HG03565 (cell line): ENCODE measurements around the gene PLOD2.

Experiments used
- ATAC-seq: cut with Tn5 transposase; IDR thresholded peaks from one replicate; pipeline ENCODE4 v1.9.1; 2021; ENCODE audit warnings: mild to moderate bottlenecking, moderate library complexity; ENCODE audit not compliant: unreplicated experiment

The PLOD2 gene

DNA sequence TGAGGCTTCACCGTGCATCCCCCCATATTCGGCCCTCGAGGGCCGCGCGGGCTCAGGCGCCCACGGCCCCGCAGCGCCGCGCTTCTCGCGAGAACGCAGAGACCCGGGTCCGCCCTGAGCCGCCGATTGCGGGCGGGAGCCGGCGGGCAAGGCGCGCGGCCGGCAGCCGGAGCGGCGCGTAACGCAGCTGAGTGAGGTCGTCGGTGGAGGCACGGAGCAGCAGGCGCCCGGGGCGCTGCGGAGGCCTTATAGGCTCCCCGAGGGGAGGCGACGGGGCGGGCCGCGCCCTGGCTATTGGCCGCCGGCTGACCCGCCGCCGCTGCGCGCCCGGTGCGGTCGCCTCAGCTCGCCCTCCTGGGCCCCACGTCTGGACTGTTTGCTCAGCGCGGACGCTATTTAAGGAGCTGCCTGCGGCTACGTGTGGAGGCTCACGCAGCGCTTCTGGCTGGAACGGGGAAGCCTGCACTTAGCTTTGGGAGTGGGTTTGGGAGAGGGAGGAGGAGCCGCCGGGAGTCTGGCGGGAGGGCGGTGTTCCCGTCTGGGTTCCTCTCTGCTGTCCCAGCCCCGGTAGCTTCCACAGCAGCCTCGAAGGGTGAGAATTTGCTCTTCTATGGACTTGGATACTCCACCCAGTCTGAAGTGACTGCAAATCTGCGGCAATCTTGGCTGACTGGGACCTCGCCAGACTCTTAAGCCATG, at the start of gene PLOD2:
PLOD2 (minus strand) TSS at position 221 of the 699 bp plus-strand sequence; CDS start at position 26, 195 bp downstream.
- peak; percentile 44 for ATAC-seq

DNA sequence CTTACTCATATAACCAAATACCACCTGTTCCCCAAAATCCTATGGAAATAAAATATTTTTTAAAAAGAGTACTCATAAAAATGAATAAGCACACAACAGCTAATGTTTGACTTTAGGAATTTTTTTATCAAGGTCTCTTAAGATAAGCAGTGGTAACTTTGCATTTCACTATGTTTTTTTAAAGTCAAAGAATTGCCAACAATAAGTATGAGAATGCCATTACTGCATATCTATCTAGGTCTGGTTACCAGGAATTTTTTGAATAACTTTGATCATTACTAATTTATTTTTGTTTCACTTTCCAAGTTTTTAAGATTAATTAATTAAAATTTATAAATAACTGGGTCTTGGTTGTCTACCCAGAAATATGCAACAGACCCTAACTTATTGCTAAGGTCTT, 48.4 kb upstream of the PLOD2 start:
- no peak for ATAC-seq

DNA sequence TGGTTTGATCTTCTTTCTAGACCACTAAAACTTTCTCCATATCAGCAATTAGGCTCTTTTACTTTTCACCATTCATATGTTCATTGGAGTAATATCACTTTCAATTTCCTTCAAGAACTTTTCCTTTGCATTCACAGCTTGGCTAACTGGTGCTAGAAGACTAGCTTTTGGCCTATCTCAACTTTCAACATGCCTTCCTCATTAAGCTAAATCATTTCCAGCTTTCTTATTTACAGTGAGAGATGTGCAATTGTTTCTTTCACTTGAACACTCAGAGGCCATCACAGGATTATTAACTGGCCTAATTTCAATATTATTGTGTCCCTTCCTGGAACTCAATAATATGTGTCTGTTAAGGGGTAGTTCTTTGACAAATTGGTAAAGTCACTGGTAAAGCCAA, 42.8 kb upstream of the PLOD2 start:
- no peak for ATAC-seq

DNA sequence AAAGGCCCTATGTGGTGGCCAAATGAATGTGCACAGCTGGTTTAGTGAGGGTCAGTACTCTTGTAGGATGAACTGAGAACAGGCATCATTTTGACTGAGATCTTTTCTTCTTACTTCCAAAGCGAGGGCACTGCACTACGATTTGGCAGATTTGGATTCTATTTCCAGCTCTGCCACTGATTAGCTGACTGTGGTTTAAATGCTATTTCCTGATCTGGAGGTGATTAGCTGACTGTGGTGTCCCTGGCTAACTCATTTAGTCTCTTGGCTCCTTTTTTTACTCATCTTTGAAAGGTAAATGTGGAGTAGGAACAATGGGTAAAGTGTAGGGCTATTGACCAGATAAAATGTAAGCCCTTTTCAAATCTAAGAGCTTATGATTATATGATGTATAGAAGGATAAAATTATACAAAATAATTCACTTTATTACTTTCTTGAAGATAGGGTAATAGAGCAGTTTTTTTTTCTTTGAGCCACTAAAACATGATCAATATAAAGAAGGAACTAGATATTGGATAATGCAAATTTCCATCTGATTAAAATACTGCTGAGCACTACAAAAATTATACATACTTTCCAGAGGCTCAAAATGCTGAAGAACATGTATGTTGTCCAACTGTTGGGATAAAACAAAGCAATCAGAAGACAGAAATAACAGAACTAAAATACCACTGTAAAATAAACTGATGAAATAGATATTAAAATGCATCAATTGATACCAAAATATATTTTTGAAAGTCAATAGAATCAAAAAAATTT, 39.7 kb upstream of the PLOD2 start:
- no peak for ATAC-seq

DNA sequence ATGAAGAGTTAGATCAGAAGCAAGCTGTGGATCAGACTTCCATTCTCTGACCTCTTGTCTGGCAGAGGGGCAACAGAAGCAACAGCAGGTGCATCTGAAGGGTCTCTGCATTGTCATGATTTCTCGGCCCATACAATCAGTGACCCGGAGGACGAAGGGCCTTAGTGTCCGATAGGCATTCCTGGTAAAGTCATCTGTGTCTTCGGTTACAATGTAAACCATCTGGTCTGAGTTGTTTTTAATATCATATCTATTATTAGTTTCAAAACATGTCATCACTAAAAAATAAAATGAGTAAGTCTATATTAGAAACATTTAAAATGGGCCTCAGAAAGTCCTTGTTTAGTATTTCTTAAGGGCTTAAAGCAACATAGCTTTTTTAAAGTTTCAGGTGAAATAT, 38.8 kb upstream of the PLOD2 start:
- no peak for ATAC-seq

DNA sequence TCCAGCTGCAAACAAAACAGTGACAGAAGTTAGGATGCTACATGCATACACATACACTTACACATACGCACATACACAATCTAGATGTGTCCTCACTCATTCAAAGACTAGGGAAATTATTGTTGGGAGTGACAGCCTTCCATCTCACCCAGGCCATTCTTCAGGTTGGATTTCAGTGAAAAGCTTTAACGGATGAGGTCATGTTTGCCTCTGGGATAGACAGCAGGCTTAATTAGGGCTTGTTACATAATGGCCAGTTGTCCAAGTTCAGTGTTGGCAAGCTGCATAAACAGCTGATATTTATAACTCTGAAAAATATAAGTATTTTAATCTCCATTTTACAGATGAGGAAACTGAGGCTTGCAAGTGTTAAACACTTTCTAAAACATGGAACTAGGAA, 35.8 kb upstream of the PLOD2 start:
- no peak for ATAC-seq

DNA sequence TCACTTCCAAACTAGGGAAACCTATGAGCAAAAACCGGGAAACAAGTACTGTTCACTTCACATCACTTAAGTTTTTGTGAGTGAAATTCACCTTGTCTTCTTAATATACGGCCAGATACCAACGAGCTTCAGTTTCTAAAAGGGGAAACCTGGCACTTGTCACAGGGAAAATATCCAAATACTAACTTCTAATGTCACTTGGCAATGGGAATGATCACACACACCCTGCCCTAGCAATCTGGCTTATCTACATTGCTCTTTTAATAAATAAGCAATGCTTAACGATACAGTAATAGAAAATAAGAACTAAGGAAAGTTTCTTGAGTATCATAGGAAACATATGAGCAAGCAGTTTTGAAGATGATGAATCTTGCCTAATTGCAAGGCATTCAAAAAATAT, 34.6 kb upstream of the PLOD2 start:
- ATAC-seq = no peak

DNA sequence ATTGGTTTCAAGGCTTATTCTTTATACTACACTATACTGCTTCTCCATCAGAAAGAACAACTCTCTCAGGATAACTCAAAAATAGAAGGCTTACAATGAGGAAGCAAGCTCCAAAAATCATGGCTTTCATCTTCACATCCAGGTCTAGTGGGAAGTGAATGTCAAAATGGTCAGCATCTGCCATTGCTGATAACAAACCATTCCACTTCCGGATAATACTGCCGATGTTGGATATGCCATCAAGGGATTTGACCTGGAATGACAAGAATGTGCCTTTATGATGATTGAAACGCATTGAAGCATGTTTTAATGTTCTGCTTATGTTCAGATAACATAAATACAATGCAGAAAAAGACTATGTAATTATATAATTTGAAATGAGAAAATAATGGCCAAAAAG, 34.0 kb upstream of the PLOD2 start:
- ATAC-seq = no peak

DNA sequence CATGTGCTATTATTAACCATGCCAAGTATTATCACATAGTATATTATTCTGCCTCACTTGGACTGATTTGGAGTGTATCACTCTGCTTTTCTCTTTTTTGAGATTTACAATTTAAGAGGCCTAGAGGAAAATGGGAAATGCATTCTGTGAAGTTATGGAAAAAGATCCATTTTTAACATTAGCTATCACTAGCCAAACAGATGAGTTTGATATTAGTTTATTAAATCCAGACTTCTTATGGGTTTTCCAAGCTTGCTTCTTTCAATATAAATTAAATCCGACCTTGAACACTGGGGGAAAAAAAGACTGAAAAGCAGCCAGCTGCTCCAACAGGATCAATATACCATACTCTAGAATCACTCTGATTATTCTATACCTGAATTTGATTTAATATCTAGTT, 30.1 kb upstream of the PLOD2 start:
- ATAC-seq = no peak

DNA sequence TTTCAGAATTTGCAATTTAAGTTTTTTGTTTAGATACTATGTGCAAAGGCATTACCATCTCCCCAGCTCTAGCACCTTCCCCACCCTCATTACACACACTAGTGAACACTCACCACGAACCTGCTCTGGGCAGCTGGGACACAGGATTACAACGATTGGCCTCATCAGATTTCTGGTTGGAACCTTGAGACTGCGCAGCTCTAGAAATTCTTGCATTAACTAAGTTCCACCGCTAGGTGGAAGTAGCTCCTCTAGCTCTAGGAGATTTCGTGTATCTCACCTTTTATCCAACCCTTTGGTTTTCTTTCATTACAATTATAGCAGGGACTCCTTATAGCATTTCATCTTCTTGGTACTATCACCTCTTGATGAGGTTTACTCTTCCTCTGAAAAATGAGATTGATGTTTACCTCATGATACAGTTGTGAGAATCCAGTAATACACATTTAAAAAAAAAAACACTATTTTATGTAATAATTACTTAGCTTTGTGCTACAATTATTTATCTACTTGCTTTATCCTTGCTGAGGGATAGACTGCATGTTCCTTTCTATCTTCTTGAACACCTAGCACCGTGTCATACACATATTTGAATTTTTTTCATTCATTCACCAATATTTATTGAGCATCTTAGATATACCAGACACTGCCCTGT, 28.7 kb upstream of the PLOD2 start:
- ATAC-seq = peak; percentile 97

DNA sequence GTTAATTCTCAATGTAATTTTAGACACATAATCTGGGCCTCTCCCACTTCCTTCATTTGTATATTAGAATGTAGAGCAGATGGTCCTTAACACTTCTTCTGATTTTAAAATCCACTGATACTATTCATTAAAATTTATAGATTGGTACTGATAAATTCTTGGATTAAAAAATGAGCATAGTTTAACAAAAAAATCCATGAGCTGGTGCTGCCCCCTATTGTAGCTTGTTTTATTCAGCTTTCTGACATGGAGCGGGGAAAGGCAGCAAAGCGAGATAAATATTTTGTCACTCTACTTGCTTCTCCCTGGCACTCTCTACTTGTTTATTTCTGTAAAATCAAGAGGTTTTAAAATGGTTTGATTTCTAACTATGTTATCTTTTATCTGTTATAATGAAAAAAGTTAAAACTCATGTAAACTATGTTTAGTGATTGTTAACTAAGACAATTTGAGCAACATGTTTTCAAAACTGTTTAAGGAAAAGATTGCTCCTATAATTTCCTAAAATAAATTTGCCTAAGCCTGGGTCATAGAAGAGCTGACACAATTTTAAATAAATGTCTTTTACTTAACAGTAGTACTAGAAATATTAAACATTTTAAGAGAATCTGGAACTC, 26.5 kb upstream of the PLOD2 start:
- ATAC-seq = no peak

DNA sequence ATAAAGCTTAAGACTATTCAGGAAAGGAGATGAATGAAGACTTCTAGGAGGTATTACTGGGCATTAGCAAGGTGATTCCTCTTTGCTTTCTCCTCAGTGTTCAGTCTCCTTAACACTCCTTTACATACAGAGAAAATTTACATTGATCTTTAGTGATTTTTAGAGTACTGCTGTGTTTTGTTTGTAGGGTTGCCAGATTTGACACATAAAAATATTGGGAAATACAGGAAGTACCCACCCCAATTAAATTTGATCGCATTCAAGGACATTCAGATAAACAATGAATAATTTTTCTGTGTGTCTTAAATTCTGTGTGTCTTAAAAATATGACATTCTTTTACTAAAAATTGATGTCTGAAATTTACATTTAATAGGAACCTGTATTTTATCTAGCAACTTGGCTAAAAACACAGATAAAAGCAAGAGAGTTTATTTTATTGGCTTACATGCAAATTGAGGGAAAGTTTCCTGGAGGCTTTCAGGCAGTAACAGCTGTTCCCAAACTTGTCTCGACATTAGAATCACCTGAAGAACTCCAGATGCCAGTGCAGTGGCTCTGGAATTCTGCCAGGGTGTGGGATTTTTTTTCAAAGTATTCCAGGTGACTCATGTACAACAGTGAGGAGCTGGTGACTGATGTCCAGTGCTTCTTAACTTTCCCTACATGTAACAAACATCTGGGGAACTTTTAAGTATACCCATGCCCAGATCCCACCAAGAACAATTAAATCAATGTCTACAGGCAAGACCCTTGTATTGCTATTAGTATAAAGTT, 23.4 kb upstream of the PLOD2 start:
- ATAC-seq = no peak

DNA sequence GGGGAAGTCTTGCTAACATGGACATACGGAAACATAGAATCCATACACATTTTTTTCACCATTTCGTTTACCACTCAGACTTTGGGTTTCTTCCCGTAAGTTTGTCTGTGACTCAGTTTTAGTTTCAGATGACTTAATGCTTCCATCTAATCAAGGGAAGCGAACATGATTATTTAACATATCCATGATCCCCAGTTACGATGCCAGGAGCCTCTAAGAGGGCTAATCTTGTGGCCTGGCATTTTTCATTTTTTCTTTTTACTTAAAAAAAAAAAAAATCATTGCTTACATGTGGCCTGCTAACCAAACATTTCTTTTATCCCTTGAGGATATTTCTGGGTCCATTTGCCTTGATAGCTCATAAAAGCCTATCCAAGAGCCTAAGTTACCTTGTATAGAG, 20.2 kb upstream of the PLOD2 start:
- ATAC-seq = no peak

DNA sequence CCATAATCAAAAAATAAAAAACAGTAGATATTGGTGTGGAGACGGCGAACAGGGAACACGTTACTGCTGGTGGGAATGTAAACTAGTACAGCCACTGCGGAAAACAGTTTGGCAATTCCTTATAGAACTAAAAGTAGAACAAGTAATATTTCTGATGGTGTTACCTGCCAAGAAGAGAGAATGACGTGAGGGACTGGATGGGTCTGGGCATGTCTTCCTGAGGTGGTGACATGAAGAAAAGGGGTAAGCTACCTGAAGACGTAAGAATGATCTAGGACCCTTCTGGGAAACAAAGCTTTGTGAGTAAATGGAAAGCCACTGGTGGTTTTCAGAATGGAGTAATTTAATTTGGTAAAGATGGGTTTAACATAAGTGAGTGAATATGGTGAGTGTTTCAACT, 19.4 kb upstream of the PLOD2 start:
- no peak for ATAC-seq

DNA sequence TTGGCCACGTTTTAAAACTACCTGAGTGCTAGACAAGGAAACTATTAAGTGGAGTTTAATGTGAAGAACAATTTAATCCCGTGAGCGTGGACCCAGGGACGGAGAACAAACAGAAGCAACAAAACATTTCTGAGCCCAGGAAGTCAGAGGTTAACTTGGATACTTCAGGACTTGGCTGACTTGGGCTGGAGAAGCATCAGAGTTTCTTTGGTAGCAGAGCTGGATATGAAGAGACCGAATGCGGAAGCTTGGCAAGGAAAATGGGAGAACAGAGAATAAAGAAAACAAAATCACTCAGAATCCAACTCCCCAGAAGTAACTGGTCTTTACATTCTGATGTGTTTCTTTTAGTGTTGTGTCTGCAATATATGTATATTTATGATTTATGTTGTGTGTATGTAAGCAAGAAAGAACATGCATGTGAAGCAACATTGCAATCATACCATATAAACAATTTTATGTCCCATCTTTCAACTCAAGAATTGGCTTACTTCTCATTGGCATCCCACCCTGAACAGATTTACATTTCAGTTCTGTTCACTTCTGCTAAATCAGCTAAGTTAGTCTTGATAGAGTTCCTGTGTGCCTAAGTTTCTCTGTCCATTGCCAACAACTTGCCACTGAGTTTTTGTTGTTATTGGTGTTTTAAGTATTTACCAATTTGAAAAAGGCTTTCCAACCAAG, 17.2 kb upstream of the PLOD2 start:
- ATAC-seq = no peak

DNA sequence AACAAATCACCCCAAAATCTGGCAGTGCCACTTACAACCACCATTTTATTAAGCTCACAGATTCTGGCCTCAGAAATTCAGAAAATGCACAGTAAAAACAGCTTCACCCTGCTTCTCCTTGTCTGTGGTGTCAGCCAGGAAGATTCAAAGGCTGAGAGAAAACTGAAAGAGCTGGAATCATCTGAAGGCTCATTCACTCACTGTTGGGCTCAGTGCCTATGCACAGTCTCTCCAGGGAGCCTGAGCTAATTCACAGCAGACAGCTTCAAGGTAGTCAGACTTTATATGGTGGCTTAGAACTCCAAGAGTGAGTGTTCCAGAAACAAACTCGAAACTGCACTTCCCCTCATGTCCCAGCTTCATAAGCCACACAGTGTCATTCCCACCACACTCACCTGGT, 16.5 kb upstream of the PLOD2 start:
- ATAC-seq = no peak

DNA sequence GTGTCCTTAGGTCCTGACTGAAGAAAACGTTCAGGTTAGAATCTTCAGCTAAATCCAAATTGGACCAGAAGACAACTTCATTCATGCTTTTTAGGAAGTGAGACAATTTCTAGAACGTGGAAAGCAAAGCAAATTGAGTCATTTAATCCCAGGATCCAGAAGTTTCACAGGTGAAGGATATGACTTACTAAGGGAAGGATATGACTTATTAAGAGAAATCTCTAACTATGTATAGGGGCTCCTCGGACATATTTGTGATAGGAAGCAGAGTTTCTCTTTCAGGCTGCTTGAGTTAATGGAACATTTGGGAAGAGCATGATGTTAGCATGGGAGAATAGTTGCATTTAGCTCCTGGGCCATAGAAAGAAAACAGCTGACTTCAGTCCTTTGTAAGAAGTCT, 16.1 kb upstream of the PLOD2 start:
- ATAC-seq = no peak

DNA sequence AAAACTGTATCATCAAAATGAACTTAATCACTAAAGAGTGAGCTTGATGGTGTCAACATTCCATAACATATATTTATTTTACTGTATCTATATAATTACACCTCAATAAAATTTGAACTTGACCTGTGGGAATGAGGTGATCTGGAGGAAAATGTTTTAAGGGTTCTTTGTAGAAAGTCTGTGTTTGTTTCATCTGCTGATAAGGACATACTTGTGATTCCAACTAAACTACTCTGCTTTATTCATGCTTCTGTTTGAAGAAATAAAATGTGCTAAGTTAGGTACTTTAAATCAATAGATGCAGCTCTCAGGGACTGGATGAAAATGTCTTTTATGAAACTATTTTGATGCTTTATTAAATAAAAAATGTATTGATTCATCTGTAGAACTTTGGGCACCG, 11.6 kb upstream of the PLOD2 start:
- no peak for ATAC-seq

DNA sequence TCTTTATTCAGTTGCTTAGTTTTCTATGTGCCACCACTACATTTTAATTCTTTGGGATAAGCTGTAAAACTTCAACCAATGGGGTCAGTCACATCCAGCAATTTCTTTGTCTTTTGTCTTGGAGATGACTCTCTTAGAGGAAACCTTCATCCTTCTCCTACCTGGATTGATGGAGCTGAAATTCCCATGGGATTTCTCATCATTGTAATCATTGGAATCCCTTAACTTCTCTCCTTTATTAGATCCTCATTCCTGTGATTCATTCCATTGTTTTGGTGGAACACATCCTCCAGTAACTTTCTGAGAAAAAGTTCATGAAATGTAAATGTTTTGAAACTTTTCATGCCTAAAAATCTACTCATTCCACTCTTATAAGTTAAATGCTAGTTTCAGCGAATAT, 9.6 kb upstream of the PLOD2 start:
- ATAC-seq = no peak

DNA sequence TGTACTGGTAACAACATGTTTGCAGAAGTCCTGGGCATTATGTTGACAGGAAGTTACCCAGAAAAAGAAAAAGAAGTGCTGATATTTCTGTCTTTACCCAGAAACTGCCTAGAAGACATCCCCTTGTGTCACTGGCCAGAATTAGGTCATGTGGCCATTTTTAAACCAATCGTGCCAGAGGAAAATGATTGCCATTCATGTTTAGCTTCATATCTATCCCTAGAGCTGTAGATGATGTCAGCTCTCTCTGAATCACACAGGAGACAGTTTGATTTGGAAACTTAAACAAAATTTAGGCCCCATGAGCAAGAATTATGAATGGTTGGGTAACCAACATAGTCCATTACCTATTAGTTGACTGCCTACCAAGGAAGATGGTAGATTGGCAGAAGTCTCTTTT, 8.9 kb upstream of the PLOD2 start:
- ATAC-seq = no peak
